GM19240 (cell line): ENCODE measurements around the gene CBFA2T2.
"Not testable (repeated sequence)": the region's sequence is repeated elsewhere in the genome, so short reads cannot be mapped to it uniquely, and the experiment has no call there.

Source experiments
- DNase-seq: peaks from one replicate; pipeline ENCODE4 v3.0.0; 2011; ENCODE audit warnings: low spot score; ENCODE audit not compliant: insufficient read length

Gene CBFA2T2

DNA sequence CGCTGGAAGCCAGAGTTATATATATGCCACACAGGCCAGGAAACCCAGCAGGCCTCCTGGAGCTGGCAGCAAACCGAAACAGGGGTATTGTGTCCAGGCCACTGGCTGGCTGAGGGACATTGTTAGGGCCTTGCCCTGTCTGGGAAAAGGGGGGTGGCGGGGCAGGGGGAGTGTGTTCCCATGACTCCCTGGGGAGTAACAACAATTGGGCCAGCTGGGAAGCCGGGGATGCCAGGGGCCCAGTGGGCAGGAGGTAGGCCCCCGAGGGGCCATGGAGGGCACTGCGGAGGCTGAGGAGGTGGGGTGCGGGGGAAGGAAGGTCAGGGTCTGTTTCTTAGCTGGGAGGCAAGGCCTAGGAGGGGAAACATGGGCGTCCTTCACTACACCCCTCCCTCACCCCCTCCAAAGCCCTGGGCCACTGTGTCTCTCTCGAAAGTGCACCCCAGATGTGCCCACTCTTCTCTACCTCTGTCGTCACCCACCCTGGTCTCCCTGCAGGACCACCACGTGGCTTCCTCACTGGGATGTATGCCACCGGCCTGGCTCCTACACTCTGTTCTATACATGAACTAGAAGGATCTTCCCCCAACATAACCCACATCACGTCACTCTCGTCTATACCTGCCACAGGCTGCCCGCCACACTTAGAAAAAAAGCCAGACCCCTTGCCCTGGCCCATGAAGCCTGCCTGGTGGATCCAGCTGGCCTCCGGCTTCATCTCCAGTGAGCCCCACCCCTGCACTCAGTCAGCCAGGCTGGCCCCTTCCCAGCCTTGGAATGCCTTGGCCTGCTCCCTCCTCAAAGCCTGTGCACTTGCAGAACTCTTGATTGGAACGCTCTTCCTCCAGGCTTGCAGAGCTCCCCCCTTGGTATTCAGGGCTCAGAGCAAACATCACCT is 204.1 kb downstream of the CBFA2T2 start:
- no peak for DNase-seq

DNA sequence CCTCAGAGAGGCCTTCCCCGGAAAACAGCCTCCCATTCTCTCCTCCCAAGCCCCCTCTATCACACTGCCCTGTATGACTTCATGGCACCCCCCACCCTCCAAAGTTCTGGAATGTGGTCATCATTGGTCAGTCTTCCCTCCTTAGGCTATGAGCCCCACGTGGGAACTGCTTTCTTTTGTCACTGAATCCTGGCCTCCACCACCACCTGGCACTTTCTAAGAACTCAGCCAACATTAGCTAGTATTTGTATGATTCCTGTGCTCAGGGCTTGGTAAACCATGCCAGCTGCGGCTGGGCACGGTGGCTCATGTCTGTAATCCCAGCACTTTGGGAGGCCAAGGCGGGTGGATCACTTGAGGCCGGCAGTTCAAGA is 204.7 kb downstream of the CBFA2T2 start:
- no peak for DNase-seq

DNA sequence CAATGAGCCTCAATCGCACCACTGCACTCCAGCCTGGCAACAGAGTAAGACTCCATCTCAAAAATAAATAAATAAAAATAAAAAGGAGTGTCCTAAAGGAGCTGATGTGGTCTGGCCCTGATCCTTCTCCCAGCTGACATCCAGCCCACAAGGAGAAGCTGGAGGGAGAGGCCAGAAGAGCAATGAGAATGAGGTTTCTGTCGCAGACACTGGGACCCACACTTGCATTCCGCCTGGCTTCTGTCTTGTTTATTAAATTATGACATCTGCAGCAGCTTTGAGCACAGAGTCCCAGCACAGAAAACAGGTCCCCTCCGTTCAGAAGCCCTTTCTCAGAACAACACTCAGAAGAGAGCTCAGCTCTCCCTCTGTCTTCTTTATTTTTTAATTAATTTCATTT is 206.6 kb downstream of the CBFA2T2 start:
- no peak for DNase-seq

DNA sequence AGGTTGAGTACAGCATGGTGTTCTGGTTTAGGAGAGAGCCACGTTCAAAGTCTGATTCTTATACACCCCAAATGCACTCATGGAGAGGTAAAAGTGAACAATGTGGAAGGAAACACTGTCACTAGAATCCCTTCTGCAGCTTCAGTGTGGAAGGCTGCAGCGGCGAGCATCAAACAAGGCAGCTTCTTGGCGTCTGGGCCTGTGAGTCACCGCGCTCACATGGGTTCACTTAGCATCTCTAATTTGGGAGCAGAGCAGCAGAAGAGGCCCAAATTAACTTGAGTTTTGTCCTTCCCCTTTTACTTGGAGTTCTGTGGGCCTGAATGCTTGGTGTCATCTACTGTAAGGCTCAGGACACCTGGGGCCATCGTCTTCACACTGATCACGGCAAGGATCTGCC is 207.2 kb downstream of the CBFA2T2 start:
- no peak for DNase-seq

DNA sequence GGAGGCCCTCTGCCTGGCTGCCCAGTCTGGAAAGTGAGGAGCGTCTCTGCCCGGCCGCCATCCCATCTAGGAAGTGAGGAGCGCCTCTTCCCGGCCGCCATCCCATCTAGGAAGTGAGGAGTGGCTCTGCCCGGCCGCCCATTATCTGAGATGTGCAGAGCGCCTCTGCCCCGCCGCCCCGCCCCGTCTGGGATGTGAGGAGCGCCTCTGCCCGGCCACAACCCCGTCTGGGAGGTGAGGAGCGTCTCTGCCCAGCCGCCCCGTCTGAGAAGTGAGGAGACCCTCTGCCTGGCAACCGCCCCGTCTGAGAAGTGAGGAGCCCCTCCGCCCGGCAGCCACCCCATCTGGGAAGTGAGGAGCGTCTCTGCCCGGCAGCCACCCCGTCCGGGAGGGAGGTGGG is 209.1 kb downstream of the CBFA2T2 start:
- DNase-seq, result not testable (repeated sequence)
